GM23338 (cell line): Measurements from ENCODE around the gene TNFSF10. TPM values are rescaled to one million over a fixed set of nuclear protein-coding genes. Genes with fewer than 3 reads are reported as not detected.

Experiments used
- ATAC-seq: fragments of 200-7000 bp; cut with Tn5 transposase; 3 replicates; pipeline ENCODE4 v1.9.1; 2020
- DNase-seq: peaks from one replicate; pipeline ENCODE4 v3.0.0-alpha.2; 2015; ENCODE audit warnings: low spot score
- H2AFZ ChIP-seq: fragments of 200-600 bp; sonication (generic); 2 replicates; pipeline ENCODE4 v1.8.0; 2016; ENCODE audit warnings: antibody characterized with exemption, mild to moderate bottlenecking, moderate library complexity
- H3F3A ChIP-seq: fragments of 200-600 bp; sonication (generic); replicated peaks from 2 replicates; pipeline ENCODE4 v1.8.0; 2017; ENCODE audit warnings: antibody characterized with exemption, mixed run types, low read depth
- H3K27ac ChIP-seq: fragments of 200-600 bp; sonication (generic); 2 replicates; pipeline ENCODE4 v1.6.1; 2016; ENCODE audit warnings: low read depth
- H3K27me3 ChIP-seq: fragments of 200-600 bp; sonication (generic); 2 replicates; pipeline ENCODE4 v1.8.0; 2016; ENCODE audit warnings: mild to moderate bottlenecking, mixed run types, moderate library complexity; ENCODE audit not compliant: insufficient read depth
- H3K36me3 ChIP-seq: fragments of 200-600 bp; sonication (generic); 2 replicates; pipeline ENCODE4 v1.8.0; 2016; ENCODE audit warnings: mild to moderate bottlenecking; ENCODE audit not compliant: insufficient read depth
- H3K4me1 ChIP-seq: fragments of 200-600 bp; sonication (generic); 2 replicates; pipeline ENCODE4 v1.8.0; 2016; ENCODE audit warnings: mild to moderate bottlenecking, moderate library complexity; ENCODE audit not compliant: insufficient read depth
- H3K4me2 ChIP-seq: fragments of 200-600 bp; sonication (generic); 2 replicates; pipeline ENCODE4 v1.7.1; 2017; ENCODE audit warnings: mixed run types
- H3K4me3 ChIP-seq: fragments of 200-600 bp; sonication (generic); 2 replicates; pipeline ENCODE4 v1.6.1; 2016; ENCODE audit warnings: mixed run types
- H3K79me2 ChIP-seq: fragments of 200-600 bp; sonication (generic); replicated peaks from 2 replicates; pipeline ENCODE4 v1.8.0; 2017; ENCODE audit warnings: mild to moderate bottlenecking; ENCODE audit not compliant: insufficient read depth
- H3K9me2 ChIP-seq: fragments of 200-600 bp; sonication (generic); 2 replicates; pipeline ENCODE4 v1.8.0; 2017; ENCODE audit not compliant: insufficient read depth
- H4K20me1 ChIP-seq: fragments of 200-600 bp; sonication (generic); replicated peaks from 2 replicates; pipeline ENCODE4 v1.8.0; 2017; ENCODE audit warnings: mild to moderate bottlenecking; ENCODE audit not compliant: insufficient read depth
- H3K27ac Mint-ChIP-seq: 2 replicates; pipeline ENCODE4 v1.8.0; 2020; ENCODE audit warnings: inconsistent platforms, mild to moderate bottlenecking, moderate library complexity, mixed read lengths
- H3K27me3 Mint-ChIP-seq: 3 replicates; pipeline ENCODE4 v1.8.0; 2022; ENCODE audit warnings: low read depth, mild to moderate bottlenecking, moderate library complexity, mixed read lengths, inconsistent platforms; ENCODE audit not compliant: insufficient read depth, poor library complexity
- H3K36me3 Mint-ChIP-seq: 3 replicates; pipeline ENCODE4 v1.8.0; 2021; ENCODE audit warnings: low read depth, mild to moderate bottlenecking, inconsistent platforms, moderate library complexity, mixed read lengths
- H3K4me1 Mint-ChIP-seq: 3 replicates; pipeline ENCODE4 v1.8.0; 2020; ENCODE audit warnings: mild to moderate bottlenecking, inconsistent platforms, mixed read lengths
- H3K4me3 Mint-ChIP-seq: 3 replicates; pipeline ENCODE4 v1.8.0; 2021; ENCODE audit warnings: moderate library complexity, mild to moderate bottlenecking, inconsistent platforms, mixed read lengths
- H3K9me3 Mint-ChIP-seq: 3 replicates; pipeline ENCODE4 v1.8.0; 2020; ENCODE audit warnings: moderate library complexity, mild to moderate bottlenecking, inconsistent platforms, mixed read lengths
- CREB1 ChIP-seq: fragments of 250-450 bp; sonication (Bioruptor Pico); IDR thresholded peaks from 2 replicates; pipeline ENCODE4 v1.5.0; 2020; ENCODE audit warnings: low read depth, mild to moderate bottlenecking, moderate library complexity
- CTCF ChIP-seq, 2 experiments: fragments of 200-600 bp in 1 of 2; sonication (generic) in 1 of 2; conservative IDR thresholded peaks; 2 replicates each; pipeline versions ENCODE4 v1.5.1 to v1.6.1; 2016 to 2017; ENCODE audit warnings: antibody characterized with exemption in 2 of 2, low read depth in 2 of 2, mild to moderate bottlenecking in 2 of 2, moderate library complexity in 1 of 2
- ETS1 ChIP-seq: IDR thresholded peaks from 2 replicates; pipeline ENCODE4 v1.6.1; 2016; ENCODE audit warnings: antibody characterized with exemption
- EZH2 ChIP-seq: fragments of 200-600 bp; sonication (generic); IDR thresholded peaks from one replicate; pipeline ENCODE4 v1.8.0; 2017; ENCODE audit warnings: antibody characterized with exemption, mild to moderate bottlenecking, low read depth; ENCODE audit not compliant: unreplicated experiment
- EZH2phosphoT487 ChIP-seq: fragments of 200-600 bp; sonication (generic); IDR thresholded peaks from one replicate; pipeline ENCODE4 v1.8.1; 2018; ENCODE audit warnings: antibody characterized with exemption; ENCODE audit not compliant: unreplicated experiment
- JUNB ChIP-seq: IDR thresholded peaks from one replicate; pipeline ENCODE4 v1.6.1; 2016; ENCODE audit warnings: antibody characterized with exemption; ENCODE audit not compliant: unreplicated experiment
- NANOG ChIP-seq: IDR thresholded peaks from 2 replicates; pipeline ENCODE4 v1.6.1; 2016; ENCODE audit warnings: antibody characterized with exemption, borderline replicate concordance
- POLR2AphosphoS5 ChIP-seq: IDR thresholded peaks from 2 replicates; pipeline ENCODE4 v1.6.1; 2016; ENCODE audit warnings: antibody characterized with exemption, low read depth
- REST ChIP-seq: IDR thresholded peaks from one replicate; pipeline ENCODE4 v1.6.1; 2018; ENCODE audit warnings: antibody characterized with exemption; ENCODE audit not compliant: unreplicated experiment
- STAT1 ChIP-seq: IDR thresholded peaks from one replicate; pipeline ENCODE4 v1.6.1; 2016; ENCODE audit warnings: antibody characterized with exemption; ENCODE audit not compliant: unreplicated experiment
- ZNF114 ChIP-seq: fragments of 250-450 bp; sonication (Bioruptor Pico); IDR thresholded peaks from 2 replicates; pipeline ENCODE4 v1.5.0; 2020; ENCODE audit warnings: mild to moderate bottlenecking, moderate library complexity
- ZNF331 ChIP-seq: fragments of 250-450 bp; sonication (Bioruptor Pico); IDR thresholded peaks from 2 replicates; pipeline ENCODE4 v1.5.0; 2020; ENCODE audit warnings: low read depth, mild to moderate bottlenecking, moderate library complexity
- ZNF462 ChIP-seq: fragments of 250-450 bp; sonication (Bioruptor Pico); IDR thresholded peaks from 2 replicates; pipeline ENCODE4 v1.5.0; 2020; ENCODE audit warnings: mild to moderate bottlenecking, moderate library complexity
- polyA plus RNA-seq: library from polyadenylated mRNA; unstranded; fragments of >200 nt; fragmentation: Nextera tagmentation; extraction: Ambion mirVana; gene quantifications from 2 replicates; pipeline ENCODE4 v1.2.1, GENCODE V29; 2016
- total RNA-seq: library from RNA; depleted of rRNA; stranded (reverse); fragments of >200 nt; shearing (Covaris generic); gene quantifications from 2 replicates; pipeline ENCODE4 v1.2.3, GENCODE V29; 2014

Gene TNFSF10
- total and polyA plus RNA-seq, 2 experiments from 2014 or later: 0.27 TPM; not detected in 1

- ATAC-seq (no peak), DNase-seq (peak; percentile 18)
- TF ChIP-seq ZNF331 (CRISPR knock-in tag) (no peak), POLR2AphosphoS5 (no peak), ZNF462 (no peak), ZNF114 (CRISPR knock-in tag) (no peak), NANOG (no peak), STAT1 (no peak), EZH2phosphoT487 (no peak), EZH2 (no peak), CTCF (conservative IDR thresholded peaks at IDR 0.05; ENCODE audit: low read depth in 2 of 2) (no peak), JUNB (no peak), REST (no peak), CREB1 (CRISPR knock-in tag) (no peak), ETS1 (no peak)
- Histone ChIP-seq H3K27ac (no peak overlapping the region), H4K20me1 (no peaks in the 10 kb centered on the region), H2AFZ (no peak overlapping the region; the same call in 1 of the 2 replicates), H3K36me3 (no peaks in the 10 kb centered on the region), H3K27me3 (no peaks in the 10 kb centered on the region), H3K79me2 (no peaks in the 10 kb centered on the region), H3K4me2 (no peak overlapping the region), H3K4me1 (peaks cover 3% of the 10 kb centered on the region; the same call in 1 of the 2 replicates), H3K9me2 (no peaks in the 10 kb centered on the region; the same call in 1 of the 2 replicates), H3F3A (no peaks in the 10 kb centered on the region), H3K4me3 (no peak overlapping the region)
- Mint-ChIP-seq H3K36me3 (no peaks in the 10 kb centered on the region), H3K4me1 (peaks cover 12% of the 10 kb centered on the region; the same call in 2 of the 3 replicates), H3K27ac (no peak overlapping the region), H3K4me3 (no peak overlapping the region), H3K27me3 (peaks cover 4% of the 10 kb centered on the region), H3K9me3 (no peaks in the 10 kb centered on the region)
These were observed 13.3 kb upstream of the TNFSF10 start for GRCh38 chr3:172536505-172536904.
